ENCODE data around the gene SUPT5H. TPM values are rescaled to one million over a fixed set of nuclear protein-coding genes. Genes with fewer than 3 reads are reported as not detected.

SUPT5H gene
- polyA plus RNA-seq, 1 experiment = 78.0 TPM

DNA sequence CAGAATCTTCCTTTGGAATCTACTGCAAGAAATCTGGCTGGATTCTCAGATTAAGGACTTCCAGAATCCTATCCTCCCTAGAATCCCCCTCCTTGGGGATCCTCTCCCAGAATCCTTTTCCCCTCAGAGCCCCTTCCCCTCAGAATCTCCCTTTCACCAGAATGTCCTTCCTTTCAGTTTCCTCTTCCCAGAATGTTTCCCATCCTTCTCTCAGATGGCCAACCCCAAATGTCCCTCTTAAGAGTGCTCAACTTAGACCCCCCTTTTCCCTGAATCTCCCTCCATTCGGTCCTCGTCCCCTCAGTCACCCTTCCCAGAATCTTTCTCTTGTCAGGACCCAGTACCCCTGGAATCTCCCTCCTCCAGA, 9.0 kb upstream of the SUPT5H start:
- ChIA-PET CTCF (interaction anchor here (0.7 to 1.8 kb wide), 7 partner anchors 18 to 98 kb away, joined by 3 to 10 read pairs (median 5); partner anchors contain the start of genes EID2B and PLEKHG2), POLR2A (interaction anchor here (0.6 to 1.9 kb wide), 25 partner anchors 10 to 985 kb away, joined by 3 to 44 read pairs (median 6); partner anchors contain the start of genes DLL3, DYRK1B, EID2 and EID2B)
- Histone ChIP-seq H3K9me3 (ENCODE audit: control insufficient read depth, insufficient read depth, low read length) (no peaks in the 10 kb centered on the region), H3K4me3 (ENCODE audit: low read depth, low read length) (peak overlapping the region; percentile 64), H3K27me3 (ENCODE audit: control insufficient read depth, insufficient read depth, low read length) (no peaks in the 10 kb centered on the region), H3K27ac (ENCODE audit: low read depth, low read length) (peak overlapping the region; percentile 77)
- DNase-seq (ENCODE audit: low read depth, low spot score) = no peak
- TF ChIP-seq, protein P1, sequence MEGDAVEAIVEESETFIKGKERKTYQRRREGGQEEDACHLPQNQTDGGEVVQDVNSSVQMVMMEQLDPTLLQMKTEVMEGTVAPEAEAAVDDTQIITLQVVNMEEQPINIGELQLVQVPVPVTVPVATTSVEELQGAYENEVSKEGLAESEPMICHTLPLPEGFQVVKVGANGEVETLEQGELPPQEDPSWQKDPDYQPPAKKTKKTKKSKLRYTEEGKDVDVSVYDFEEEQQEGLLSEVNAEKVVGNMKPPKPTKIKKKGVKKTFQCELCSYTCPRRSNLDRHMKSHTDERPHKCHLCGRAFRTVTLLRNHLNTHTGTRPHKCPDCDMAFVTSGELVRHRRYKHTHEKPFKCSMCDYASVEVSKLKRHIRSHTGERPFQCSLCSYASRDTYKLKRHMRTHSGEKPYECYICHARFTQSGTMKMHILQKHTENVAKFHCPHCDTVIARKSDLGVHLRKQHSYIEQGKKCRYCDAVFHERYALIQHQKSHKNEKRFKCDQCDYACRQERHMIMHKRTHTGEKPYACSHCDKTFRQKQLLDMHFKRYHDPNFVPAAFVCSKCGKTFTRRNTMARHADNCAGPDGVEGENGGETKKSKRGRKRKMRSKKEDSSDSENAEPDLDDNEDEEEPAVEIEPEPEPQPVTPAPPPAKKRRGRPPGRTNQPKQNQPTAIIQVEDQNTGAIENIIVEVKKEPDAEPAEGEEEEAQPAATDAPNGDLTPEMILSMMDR (IDR thresholded peaks at IDR 0.05; ENCODE audit: low read depth, low read length) = no peak

DNA sequence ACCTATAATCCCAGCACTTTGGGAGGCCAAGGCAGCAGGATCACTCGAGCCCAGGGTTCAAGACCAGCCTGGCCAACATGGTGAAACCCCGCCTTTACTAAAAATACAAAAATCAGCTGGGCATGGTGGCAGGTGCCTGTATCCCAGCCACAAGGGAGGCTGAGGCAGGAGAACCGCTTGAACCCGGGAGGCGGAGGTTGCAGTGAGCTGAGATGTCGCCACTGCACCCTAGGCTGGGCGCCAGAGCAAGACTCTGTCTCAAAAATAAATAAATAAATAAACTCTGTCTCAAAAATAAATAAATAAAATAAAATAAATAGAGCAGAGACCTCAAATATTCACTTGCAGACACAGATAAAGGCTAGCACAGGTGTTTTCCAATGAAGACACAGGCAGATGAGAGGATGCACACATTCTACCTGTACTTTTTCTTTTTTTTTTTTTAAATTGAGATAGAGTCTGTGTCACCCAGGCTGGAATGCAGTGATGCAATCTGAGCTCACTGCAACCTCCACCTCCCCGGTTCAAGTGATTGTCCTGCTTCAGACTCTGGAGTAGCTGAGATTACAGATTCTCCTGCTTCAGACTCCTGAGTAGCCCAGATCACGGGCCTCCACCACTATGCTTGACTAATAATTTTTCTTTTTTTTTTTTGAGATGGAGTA, 7.0 kb upstream of the SUPT5H start:
- ChIA-PET POLR2A (interaction anchor here (0.6 to 1.2 kb wide), 5 partner anchors 10 to 1225 kb away, joined by 3 to 5 read pairs (median 3); no protein-coding TSS in a partner anchor), CTCF (interaction anchor here (1.0 kb wide), 1 partner anchor 94 kb away, joined by 5 read pairs; the partner anchor contains the start of gene EID2B)
- no peak for DNase-seq (ENCODE audit: low read depth, low spot score)
- H3K9me3 ChIP-seq (ENCODE audit: control insufficient read depth, insufficient read depth, low read length) = no peaks in the 10 kb centered on the region
- TF ChIP-seq, protein P1 (IDR thresholded peaks at IDR 0.05; ENCODE audit: low read depth, low read length) = no peak
- no peaks in the 10 kb centered on the region for H3K27me3 ChIP-seq (ENCODE audit: control insufficient read depth, insufficient read depth, low read length)
- H3K4me3 ChIP-seq (ENCODE audit: low read depth, low read length) = no peak overlapping the region
- no peak overlapping the region for H3K27ac ChIP-seq (ENCODE audit: low read depth, low read length)

DNA sequence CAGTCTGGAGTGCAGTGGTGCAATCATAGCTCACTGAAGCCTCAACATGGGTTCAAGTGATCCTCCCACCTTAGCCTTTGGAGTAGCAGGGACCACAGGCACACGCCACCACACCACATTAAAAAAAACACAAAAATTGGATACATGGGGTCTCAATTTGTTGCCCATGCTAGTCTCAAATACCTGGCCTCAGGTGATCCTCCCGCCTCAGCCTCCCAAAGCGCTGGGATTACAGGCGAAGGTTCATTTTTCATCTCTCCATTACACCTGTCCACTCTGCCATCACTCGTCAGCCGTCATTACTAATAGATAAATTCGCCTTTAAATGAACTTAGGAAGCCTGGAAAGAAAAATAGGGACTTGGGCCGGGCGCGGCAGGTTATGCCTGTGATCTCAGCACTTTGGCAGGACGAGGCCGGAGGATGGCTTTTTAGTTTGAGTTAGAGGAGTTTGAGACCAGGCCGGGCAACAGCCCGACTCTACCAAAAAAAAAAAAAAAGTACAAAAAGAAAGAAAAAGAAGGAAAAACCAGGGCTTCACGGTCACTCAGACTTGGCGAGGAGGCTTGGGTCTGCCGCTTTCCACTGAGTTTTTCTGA, 685 bp upstream of the SUPT5H start:
- no peak for DNase-seq (ENCODE audit: low read depth, low spot score)
- Histone ChIP-seq H3K9me3 (ENCODE audit: control insufficient read depth, insufficient read depth, low read length) (no peaks in the 10 kb centered on the region; the same call in 1 of the 2 replicates), H3K4me3 (ENCODE audit: low read depth, low read length) (peak overlapping the region; percentile 99), H3K27ac (ENCODE audit: low read depth, low read length) (peak overlapping the region; percentile 94), H3K27me3 (ENCODE audit: control insufficient read depth, insufficient read depth, low read length) (no peaks in the 10 kb centered on the region)
- ChIA-PET POLR2A (interaction anchor here (0.7 to 3.8 kb wide), 4 partner anchors 9 to 63 kb away, joined by 3 to 38 read pairs (median 4); partner anchors contain the start of gene RPS16), CTCF (interaction anchor here (0.6 to 2.5 kb wide), 4 partner anchors 30 to 102 kb away, joined by 3 to 7 read pairs (median 6); partner anchors contain the start of genes PLEKHG2 and SAMD4B)
- TF ChIP-seq, protein P1 (IDR thresholded peaks at IDR 0.05; ENCODE audit: low read depth, low read length) = no peak

DNA sequence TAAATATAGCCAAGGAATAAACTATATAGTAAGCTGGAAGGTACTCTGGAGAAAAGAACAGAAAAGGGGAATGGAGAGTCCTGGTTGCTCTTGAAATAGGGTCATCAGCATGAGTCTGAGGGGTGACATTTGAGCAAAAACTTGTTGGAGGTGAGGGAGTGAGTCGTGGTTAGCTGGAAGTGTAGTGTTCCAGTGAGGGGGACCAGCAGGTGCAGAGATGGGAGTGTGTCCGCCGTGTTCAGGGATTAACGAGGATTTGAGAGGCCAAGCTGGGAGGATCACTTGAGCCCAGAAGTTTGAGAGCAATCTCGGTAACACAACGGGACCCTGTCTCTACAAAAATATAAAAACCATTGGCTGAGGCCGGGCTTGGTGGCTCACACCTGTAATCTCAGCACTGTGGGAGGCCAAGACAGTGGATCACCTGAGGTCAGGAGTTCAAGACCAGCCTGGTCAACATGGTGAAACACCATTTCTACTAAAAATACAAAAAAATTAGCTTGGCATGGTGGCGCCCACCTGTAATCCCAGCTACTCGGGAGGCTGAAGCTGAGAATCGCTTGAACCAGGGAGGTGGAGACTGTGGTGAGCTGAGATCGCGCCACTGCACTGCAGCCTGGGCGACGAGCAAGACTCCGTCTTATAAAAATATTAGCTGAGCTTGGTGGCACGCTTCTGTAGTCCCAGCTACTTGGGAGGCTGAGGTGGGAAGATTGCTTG, 1.1 kb downstream of the SUPT5H start:
- ChIA-PET CTCF (interaction anchor here (1.3 kb wide), 1 partner anchor 28 kb away, joined by 5 read pairs; no protein-coding TSS in a partner anchor), POLR2A (interaction anchor here (0.7 to 3.8 kb wide), 3 partner anchors 11 to 34 kb away, joined by 3 to 38 read pairs (median 4); partner anchors contain the start of genes RPS16 and TIMM50)
- no peak for DNase-seq (ENCODE audit: low read depth, low spot score)
- Histone ChIP-seq H3K27ac (ENCODE audit: low read depth, low read length) (no peak overlapping the region), H3K27me3 (ENCODE audit: control insufficient read depth, insufficient read depth, low read length) (no peaks in the 10 kb centered on the region), H3K4me3 (ENCODE audit: low read depth, low read length) (peak overlapping the region; percentile 99), H3K9me3 (ENCODE audit: control insufficient read depth, insufficient read depth, low read length) (no peaks in the 10 kb centered on the region; the same call in 1 of the 2 replicates)
- TF ChIP-seq, protein P1 (IDR thresholded peaks at IDR 0.05; ENCODE audit: low read depth, low read length) = no peak

Data from AG04450 (cell line).